Nephron (organoid): ENCODE results near the gene KATNB1.

Experiments used
- H3K27ac Mint-ChIP-seq, 3 experiments: 2 replicates each; pipeline ENCODE4 v1.8.0; 2020; ENCODE audit warnings: mixed read lengths in 3 of 3, mild to moderate bottlenecking in 2 of 3, moderate library complexity in 1 of 3
- H3K27me3 Mint-ChIP-seq: 2 replicates; pipeline ENCODE4 v1.8.0; 2021; ENCODE audit warnings: low read depth, mild to moderate bottlenecking, moderate library complexity, mixed read lengths
- H3K36me3 Mint-ChIP-seq: 2 replicates; pipeline ENCODE4 v1.8.0; 2020; ENCODE audit warnings: low read depth, mixed read lengths
- H3K4me1 Mint-ChIP-seq: 2 replicates; pipeline ENCODE4 v1.8.0; 2020; ENCODE audit warnings: mixed read lengths
- H3K4me3 Mint-ChIP-seq, 3 experiments: 2 replicates each; pipeline ENCODE4 v1.8.0; 2020; ENCODE audit warnings: mild to moderate bottlenecking in 3 of 3, mixed read lengths in 3 of 3, moderate library complexity in 2 of 3
- H3K9me3 Mint-ChIP-seq: 2 replicates; pipeline ENCODE4 v1.8.0; 2020; ENCODE audit warnings: mixed read lengths
- CTCF ChIP-seq, 3 experiments: fragments of 200-600 bp; sonication (generic); IDR thresholded peaks; one replicate each; pipeline ENCODE4 v1.5.0; 2021; ENCODE audit warnings: antibody characterized with exemption in 3 of 3; ENCODE audit not compliant: unreplicated experiment in 3 of 3

Gene KATNB1

DNA sequence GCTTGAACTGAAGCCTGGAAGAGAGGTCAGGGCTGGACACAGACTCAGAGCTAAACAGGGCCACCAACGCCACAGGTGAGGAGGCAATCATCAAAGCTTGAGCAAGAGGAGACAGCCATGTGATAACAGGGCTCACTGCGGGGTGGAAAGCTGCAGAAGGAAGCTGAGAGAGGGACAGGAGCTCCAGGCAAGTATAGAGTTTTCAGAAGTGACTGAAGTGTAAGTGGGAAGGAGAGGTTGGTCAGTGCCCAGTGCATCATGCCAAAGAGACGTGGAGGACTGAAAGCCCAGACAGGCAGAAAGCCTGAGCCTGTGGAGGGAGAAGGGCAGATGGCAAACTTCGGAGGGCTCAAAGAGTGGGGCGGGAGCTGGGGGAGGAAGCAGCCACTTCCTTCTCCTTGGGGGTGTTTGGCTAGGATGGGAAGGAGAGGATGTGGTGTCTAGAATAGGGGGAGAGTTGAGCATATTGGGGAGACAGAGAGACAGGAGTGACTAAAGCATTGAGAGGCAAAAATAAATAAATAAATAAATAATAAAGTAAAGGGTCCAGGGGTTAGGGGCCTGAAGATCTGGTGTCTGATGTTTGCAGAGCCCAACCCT, 64.1 kb downstream of the KATNB1 start:
- Mint-ChIP-seq H3K4me3 (peak overlapping the region; percentile 72 to 81 (median 75)), H3K4me1 (peaks cover 59% of the 10 kb centered on the region), H3K9me3 (no peaks in the 10 kb centered on the region), H3K27me3 (peaks cover 14% of the 10 kb centered on the region), H3K36me3 (no peaks in the 10 kb centered on the region), H3K27ac (peak overlapping the region; percentile 30 to 43 (median 38))
- TF ChIP-seq CTCF (IDR thresholded peaks at IDR 0.05; ENCODE audit: unreplicated experiment in 3 of 3) = no peak

- Mint-ChIP-seq H3K4me3 (peak overlapping the region; percentile 75 to 81 (median 76)), H3K27ac (peak overlapping the region; percentile 7 to 90 (median 30)), H3K4me1 (peaks cover 59% of the 10 kb centered on the region)
These were observed 64.9 kb downstream of the KATNB1 start for GRCh38 chr16:57800200-57801097.

GRCh38 chr16:57801098-57801808, 65.7 kb downstream of the KATNB1 start:
- H3K27me3 Mint-ChIP-seq = peaks cover 14% of the 10 kb centered on the region
- TF ChIP-seq CTCF (IDR thresholded peaks at IDR 0.05; ENCODE audit: unreplicated experiment in 3 of 3) = no peak
- H3K9me3 Mint-ChIP-seq = no peaks in the 10 kb centered on the region
- no peaks in the 10 kb centered on the region for H3K36me3 Mint-ChIP-seq
- peak overlapping the region; percentile 75 to 81 (median 76) for H3K4me3 Mint-ChIP-seq
- peaks cover 62% of the 10 kb centered on the region for H3K4me1 Mint-ChIP-seq
- H3K27ac Mint-ChIP-seq = peak overlapping the region; percentile 7 to 90 (median 30)

More at GRCh38 chr16:57800200-57801097, 64.9 kb downstream of the KATNB1 start:
- Mint-ChIP-seq H3K36me3 (no peaks in the 10 kb centered on the region), H3K27me3 (peaks cover 14% of the 10 kb centered on the region), H3K9me3 (no peaks in the 10 kb centered on the region)
- TF ChIP-seq CTCF (IDR thresholded peaks at IDR 0.05; ENCODE audit: unreplicated experiment in 3 of 3) = no peak

- Mint-ChIP-seq H3K27ac (peak overlapping the region in 2 of 3 experiments; percentile 30 to 90), H3K4me3 (peak overlapping the region; percentile 75 to 81 (median 76)), H3K9me3 (no peaks in the 10 kb centered on the region), H3K27me3 (peaks cover 12% of the 10 kb centered on the region), H3K4me1 (peaks cover 65% of the 10 kb centered on the region), H3K36me3 (no peaks in the 10 kb centered on the region)
- TF ChIP-seq CTCF (IDR thresholded peaks at IDR 0.05; ENCODE audit: unreplicated experiment in 3 of 3) = no peak
These were observed 66.3 kb downstream of the KATNB1 start for GRCh38 chr16:57801809-57802340.

GRCh38 chr16:57802341-57803133, 67.0 kb downstream of the KATNB1 start, which contains the start of gene KIFC3:
Gene KIFC3, minus strand, starts transcription at chr16:57802491. Its CDS starts 4,248 bp downstream, at chr16:57798243.
- Mint-ChIP-seq H3K4me3 (peak within 1 kb of the TSS; percentile 82 to 94 (median 85)), H3K27ac (peak within 1 kb of the TSS; percentile 82 to 92 (median 87)), H3K9me3 (no peaks in the 10 kb centered on the region), H3K27me3 (peaks cover 11% of the 10 kb centered on the region), H3K4me1 (peaks cover 64% of the 10 kb centered on the region), H3K36me3 (no peaks in the 10 kb centered on the region)
- TF ChIP-seq CTCF (IDR thresholded peaks at IDR 0.05; ENCODE audit: unreplicated experiment in 3 of 3) = no peak
